Fibroblast of mammary gland (primary cell): ENCODE data around the gene UBQLN4.
"Not testable (repeated sequence)": the region's sequence is repeated elsewhere in the genome, so short reads cannot be mapped to it uniquely, and the experiment has no call there.

ENCODE experiments used
- DNase-seq: peaks from one replicate; pipeline ENCODE4 v3.0.0-alpha.2; 2010; ENCODE audit warnings: low read depth
- H3K4me3 ChIP-seq: 2 replicates; pipeline ENCODE4 v1.5.1; 2011; ENCODE audit warnings: low read depth, mild to moderate bottlenecking, low read length, moderate library complexity; ENCODE audit not compliant: control insufficient read depth
- TF ChIP-seq, protein P1 (sequence below): conservative IDR thresholded peaks from 2 replicates; pipeline ENCODE4 v1.5.1; 2011; ENCODE audit warnings: low read depth, low read length, inconsistent platforms; ENCODE audit not compliant: control insufficient read depth, insufficient read depth

UBQLN4 gene

GRCh38 chr1:156051011-156051725, 2.4 kb downstream of the UBQLN4 start:
- TF ChIP-seq, protein P1, sequence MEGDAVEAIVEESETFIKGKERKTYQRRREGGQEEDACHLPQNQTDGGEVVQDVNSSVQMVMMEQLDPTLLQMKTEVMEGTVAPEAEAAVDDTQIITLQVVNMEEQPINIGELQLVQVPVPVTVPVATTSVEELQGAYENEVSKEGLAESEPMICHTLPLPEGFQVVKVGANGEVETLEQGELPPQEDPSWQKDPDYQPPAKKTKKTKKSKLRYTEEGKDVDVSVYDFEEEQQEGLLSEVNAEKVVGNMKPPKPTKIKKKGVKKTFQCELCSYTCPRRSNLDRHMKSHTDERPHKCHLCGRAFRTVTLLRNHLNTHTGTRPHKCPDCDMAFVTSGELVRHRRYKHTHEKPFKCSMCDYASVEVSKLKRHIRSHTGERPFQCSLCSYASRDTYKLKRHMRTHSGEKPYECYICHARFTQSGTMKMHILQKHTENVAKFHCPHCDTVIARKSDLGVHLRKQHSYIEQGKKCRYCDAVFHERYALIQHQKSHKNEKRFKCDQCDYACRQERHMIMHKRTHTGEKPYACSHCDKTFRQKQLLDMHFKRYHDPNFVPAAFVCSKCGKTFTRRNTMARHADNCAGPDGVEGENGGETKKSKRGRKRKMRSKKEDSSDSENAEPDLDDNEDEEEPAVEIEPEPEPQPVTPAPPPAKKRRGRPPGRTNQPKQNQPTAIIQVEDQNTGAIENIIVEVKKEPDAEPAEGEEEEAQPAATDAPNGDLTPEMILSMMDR: no peak
- no peak for DNase-seq
- H3K4me3 ChIP-seq: no peak overlapping the region

- TF ChIP-seq, protein P1: no peak
- DNase-seq: no peak
- no peak overlapping the region for H3K4me3 ChIP-seq
Observed at GRCh38 chr1:156050376-156050775, 3.2 kb downstream of the UBQLN4 start.

GRCh38 chr1:156048663-156049258, 4.8 kb downstream of the UBQLN4 start:
- no peak for DNase-seq
- TF ChIP-seq, protein P1: no peak
- no peak overlapping the region for H3K4me3 ChIP-seq

DNA sequence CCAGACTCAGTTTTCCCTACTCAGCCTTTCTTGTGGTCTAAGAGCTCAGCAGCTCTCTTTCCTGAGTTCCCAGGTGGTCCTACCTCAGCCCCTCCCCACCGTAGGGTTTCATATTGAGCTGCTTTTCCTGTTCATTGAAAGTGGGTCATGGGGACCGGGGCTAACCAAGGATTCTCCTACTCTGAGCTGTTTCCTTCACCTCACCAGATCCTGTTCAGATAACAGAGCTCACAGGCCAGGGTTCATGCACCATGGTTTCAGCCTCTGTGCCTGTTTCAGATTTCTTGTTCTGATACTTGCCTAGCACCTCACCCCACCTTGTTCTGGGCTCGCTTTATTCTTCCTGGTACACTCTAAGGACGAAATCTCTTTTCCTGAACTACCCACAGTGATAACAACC, 8.5 kb downstream of the UBQLN4 start:
- DNase-seq: no peak
- TF ChIP-seq, protein P1: no peak
- H3K4me3 ChIP-seq: no peak overlapping the region

- H3K4me3 ChIP-seq: no peak overlapping the region
- DNase-seq: no peak
- TF ChIP-seq, protein P1: no peak
Observed at GRCh38 chr1:156042828-156043227, 10.8 kb downstream of the UBQLN4 start.

GRCh38 chr1:156034991-156035390, 18.6 kb downstream of the UBQLN4 start:
- not testable (repeated sequence) for DNase-seq, H3K4me3 ChIP-seq

DNA sequence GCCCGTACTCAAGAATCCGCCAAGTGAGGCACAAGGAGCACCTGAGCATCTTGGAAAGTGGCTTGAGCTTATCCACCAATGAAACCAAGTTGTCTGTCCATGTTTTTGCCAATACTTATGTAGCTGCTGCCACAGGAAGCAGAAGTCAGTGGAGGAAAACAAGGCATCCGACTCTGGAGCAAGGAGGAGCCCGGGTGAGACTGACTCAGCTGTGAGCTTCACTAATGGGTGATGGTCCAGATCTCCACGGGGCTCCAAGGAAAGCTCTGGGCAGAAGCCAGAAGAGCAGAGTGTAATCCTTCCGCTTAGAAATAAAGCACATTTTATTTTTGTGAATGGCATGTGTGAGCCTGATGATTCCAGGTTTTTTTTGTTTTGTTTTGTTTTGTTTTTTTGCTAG, 20.6 kb downstream of the UBQLN4 start:
- DNase-seq: peak; percentile 54
- no peak overlapping the region for H3K4me3 ChIP-seq
- TF ChIP-seq, protein P1: no peak
